GM12892 (cell line): ENCODE data around the gene DDIT4.

Source experiments
- POLR2A ChIP-seq: IDR thresholded peaks from 2 replicates; pipeline ENCODE4 v1.6.1; 2011; ENCODE audit warnings: low read depth, low read length, control low read depth
- POLR2AphosphoS5 ChIP-seq: IDR thresholded peaks from 2 replicates; pipeline ENCODE4 v1.6.1; 2011; ENCODE audit warnings: low read depth, low read length, control low read depth

GRCh38 chr10:72251635-72252034, 22.1 kb upstream of the DDIT4 start:
- TF ChIP-seq POLR2A, result no peak
- no peak for TF ChIP-seq POLR2AphosphoS5
